H9 (cell line): ENCODE measurements around the gene RAD1. TPM values are rescaled to one million over a fixed set of nuclear protein-coding genes. Genes with fewer than 3 reads are reported as not detected.

ENCODE experiments used
- DNase-seq: peaks from one replicate; pipeline ENCODE4 v3.0.0-alpha.2; 2017
- H2AFZ ChIP-seq: one replicate; pipeline ENCODE4 v1.6.1; 2013; ENCODE audit warnings: mild to moderate bottlenecking, low read length, control low read depth, moderate library complexity
- H2AK5ac ChIP-seq: 2 replicates; pipeline ENCODE4 v1.6.1; 2013; ENCODE audit warnings: low read length, control low read depth, mixed read lengths; ENCODE audit not compliant: insufficient read length
- H2BK120ac ChIP-seq: one replicate; pipeline ENCODE4 v1.6.1; 2013; ENCODE audit warnings: low read depth, mild to moderate bottlenecking, low read length, control low read depth, inconsistent platforms; ENCODE audit not compliant: poor library complexity, severe bottlenecking
- H2BK12ac ChIP-seq: 2 replicates; pipeline ENCODE4 v1.6.1; 2013; ENCODE audit warnings: low read length, control low read depth, mixed read lengths, low read depth; ENCODE audit not compliant: insufficient read length
- H2BK15ac ChIP-seq: 2 replicates; pipeline ENCODE4 v1.6.1; 2013; ENCODE audit warnings: low read depth, low read length, control low read depth
- H2BK20ac ChIP-seq: one replicate; pipeline ENCODE4 v1.6.1; 2013; ENCODE audit warnings: low read depth, mild to moderate bottlenecking, low read length, control low read depth, inconsistent platforms; ENCODE audit not compliant: poor library complexity, severe bottlenecking
- H2BK5ac ChIP-seq: 2 replicates; pipeline ENCODE4 v1.6.1; 2013; ENCODE audit warnings: low read length, control low read depth, mixed read lengths; ENCODE audit not compliant: insufficient read length
- H3K14ac ChIP-seq: 2 replicates; pipeline ENCODE4 v1.6.1; 2013; ENCODE audit warnings: low read length, control low read depth; ENCODE audit not compliant: insufficient read depth
- H3K18ac ChIP-seq: 2 replicates; pipeline ENCODE4 v1.6.1; 2013; ENCODE audit warnings: low read depth, mild to moderate bottlenecking, mixed read lengths, low read length, control low read depth; ENCODE audit not compliant: insufficient read length
- H3K23ac ChIP-seq: 2 replicates; pipeline ENCODE4 v1.6.1; 2013; ENCODE audit warnings: low read length, control low read depth, mixed read lengths, low read depth; ENCODE audit not compliant: insufficient read length
- H3K23me2 ChIP-seq: 2 replicates; pipeline ENCODE4 v1.6.1; 2013; ENCODE audit warnings: low read depth, mild to moderate bottlenecking, mixed read lengths, low read length, control low read depth; ENCODE audit not compliant: insufficient read length, poor library complexity, severe bottlenecking
- H3K27ac ChIP-seq: 2 replicates; pipeline ENCODE4 v1.5.1; 2013; ENCODE audit warnings: low read length, control low read depth, mixed read lengths, low read depth; ENCODE audit not compliant: insufficient read length
- H3K27me3 ChIP-seq: 2 replicates; pipeline ENCODE4 v1.6.1; 2013; ENCODE audit warnings: low read length, control low read depth, inconsistent platforms; ENCODE audit not compliant: insufficient read depth
- H3K4ac ChIP-seq: 2 replicates; pipeline ENCODE4 v1.6.1; 2013; ENCODE audit warnings: low read depth, mild to moderate bottlenecking, control low read depth, inconsistent platforms, low read length, moderate library complexity
- H3K4me1 ChIP-seq: 2 replicates; pipeline ENCODE4 v1.6.1; 2013; ENCODE audit warnings: low read length, control low read depth, inconsistent platforms; ENCODE audit not compliant: insufficient read depth
- H3K4me2 ChIP-seq: 2 replicates; pipeline ENCODE4 v1.6.1; 2013; ENCODE audit warnings: low read length, control low read depth, mixed read lengths; ENCODE audit not compliant: insufficient read length, insufficient read depth
- H3K56ac ChIP-seq: 2 replicates; pipeline ENCODE4 v1.6.1; 2013; ENCODE audit warnings: low read depth, mild to moderate bottlenecking, mixed read lengths, low read length, control low read depth; ENCODE audit not compliant: insufficient read length
- H3K79me1 ChIP-seq: 2 replicates; pipeline ENCODE4 v1.6.1; 2013; ENCODE audit warnings: low read depth, mild to moderate bottlenecking, moderate library complexity, low read length, control low read depth, inconsistent platforms; ENCODE audit not compliant: insufficient read depth, poor library complexity, severe bottlenecking
- H3K79me2 ChIP-seq: 2 replicates; pipeline ENCODE4 v1.6.1; 2013; ENCODE audit warnings: low read length, control low read depth, inconsistent platforms; ENCODE audit not compliant: insufficient read depth
- H3K9ac ChIP-seq: 2 replicates; pipeline ENCODE4 v1.6.1; 2013; ENCODE audit warnings: low read length, control low read depth, mixed read lengths; ENCODE audit not compliant: insufficient read length; ENCODE audit errors: extremely low read depth
- H3K9me3 ChIP-seq: one replicate; pipeline ENCODE4 v1.6.1; 2013; ENCODE audit warnings: low read depth, low read length, inconsistent platforms; ENCODE audit not compliant: control insufficient read depth
- H3T11ph ChIP-seq: one replicate; pipeline ENCODE4 v1.6.1; 2013; ENCODE audit warnings: mild to moderate bottlenecking, low read length, control low read depth, inconsistent platforms
- H4K20me1 ChIP-seq: one replicate; pipeline ENCODE4 v1.6.1; 2013; ENCODE audit not compliant: control insufficient read depth, insufficient read length, insufficient read depth
- H4K5ac ChIP-seq: 2 replicates; pipeline ENCODE4 v1.6.1; 2013; ENCODE audit warnings: low read depth, mild to moderate bottlenecking, mixed read lengths, low read length, control low read depth; ENCODE audit not compliant: insufficient read length
- H4K8ac ChIP-seq: replicated peaks from 2 replicates; pipeline ENCODE4 v1.6.1; 2013; ENCODE audit warnings: low read length, control low read depth, mixed read lengths, low read depth; ENCODE audit not compliant: insufficient read length
- H4K91ac ChIP-seq: 2 replicates; pipeline ENCODE4 v1.6.1; 2013; ENCODE audit warnings: low read depth, mild to moderate bottlenecking, moderate library complexity, mixed read lengths, low read length, control low read depth; ENCODE audit not compliant: insufficient read length
- H3K27ac Mint-ChIP-seq, 3 experiments: 2 replicates in 2 of 3; 3 replicates in 1 of 3; pipeline ENCODE4 v1.8.0; 2020 to 2021; ENCODE audit warnings: mixed read lengths in 3 of 3, mild to moderate bottlenecking in 1 of 3, moderate library complexity in 1 of 3
- H3K27me3 Mint-ChIP-seq: 2 replicates; pipeline ENCODE4 v1.8.0; 2021; ENCODE audit warnings: low read depth, mild to moderate bottlenecking, moderate library complexity, mixed read lengths
- H3K36me3 Mint-ChIP-seq, 3 experiments: 2 replicates in 2 of 3; 3 replicates in 1 of 3; pipeline ENCODE4 v1.8.0; 2020 to 2021; ENCODE audit warnings: low read depth in 3 of 3, mixed read lengths in 3 of 3; ENCODE audit not compliant: insufficient read depth in 1 of 3
- H3K4me1 Mint-ChIP-seq, 2 experiments: 2 replicates each; pipeline ENCODE4 v1.8.0; 2020; ENCODE audit warnings: mixed read lengths in 2 of 2
- H3K4me3 Mint-ChIP-seq, 2 experiments: 2 replicates in 1 of 2; 3 replicates in 1 of 2; pipeline ENCODE4 v1.8.0; 2020 to 2021; ENCODE audit warnings: mild to moderate bottlenecking in 2 of 2, mixed read lengths in 2 of 2, moderate library complexity in 1 of 2
- H3K9me3 Mint-ChIP-seq, 2 experiments: 2 replicates in 1 of 2; 3 replicates in 1 of 2; pipeline ENCODE4 v1.8.0; 2020; ENCODE audit warnings: mild to moderate bottlenecking in 2 of 2, mixed read lengths in 2 of 2, moderate library complexity in 1 of 2
- CTCF ChIP-seq: fragments of 200-600 bp; sonication (generic); conservative IDR thresholded peaks from 3 replicates; pipeline ENCODE4 v1.8.0; 2021; ENCODE audit warnings: antibody characterized with exemption, mild to moderate bottlenecking
- WGBS: extraction: QIAGEN DNeasy Blood & Tissue Kit; methylation state at CpG from one replicate; pipeline ENCODE4 v1.1.7; 2013; ENCODE audit warnings: missing lambda C conversion rate, low lambda C conversion rate, mixed read lengths; ENCODE audit not compliant: insufficient read length; ENCODE audit errors: extremely low coverage; 5-methylcytosine and 5-hydroxymethylcytosine counted together
- total RNA-seq: library from RNA; stranded (reverse); gene quantifications from 2 replicates; pipeline ENCODE4 v1.2.1, GENCODE V29; 2021

RAD1 gene
- total RNA-seq, 1 experiment from 2014 or later = 39.5 TPM

- no peak overlapping the region for H2BK5ac ChIP-seq
- no peak overlapping the region for H3K9ac ChIP-seq
- H3K4me1 Mint-ChIP-seq = peaks cover 8 to 17% of the 10 kb centered on the region in 2 experiments
- H3K36me3 Mint-ChIP-seq = peaks cover 0 to 4% (median 0%) of the 10 kb centered on the region in 3 experiments; a peak in 2 of 7 replicates
- H3K27ac Mint-ChIP-seq = peak overlapping the region in 1 of 3 experiments; percentile 42; a peak in 1 of 7 replicates
- H2BK120ac ChIP-seq = no peak overlapping the region
- H3K4me1 ChIP-seq = no peaks in the 10 kb centered on the region
- no peak overlapping the region for H3K56ac ChIP-seq
- no peaks in the 10 kb centered on the region for H3K79me2 ChIP-seq
- no peaks in the 10 kb centered on the region for H3K9me3 ChIP-seq
- no peak overlapping the region for H4K91ac ChIP-seq
- no peak overlapping the region for H3K14ac ChIP-seq
- no peak overlapping the region for H2AK5ac ChIP-seq
- no peak overlapping the region for H3K4me2 ChIP-seq
- H3K27me3 ChIP-seq = no peaks in the 10 kb centered on the region
- no CpG with 5 or more reads among the region's 2 CpGs for WGBS
- no peaks in the 10 kb centered on the region for H3K79me1 ChIP-seq
- no peak overlapping the region for H3T11ph ChIP-seq
- no peaks in the 10 kb centered on the region for H4K20me1 ChIP-seq
- H2BK20ac ChIP-seq = no peak overlapping the region
- H3K4me3 Mint-ChIP-seq = no peak overlapping the region
- no peak overlapping the region for H2BK12ac ChIP-seq
- no peak overlapping the region for H3K4ac ChIP-seq
- H2AFZ ChIP-seq = no peak overlapping the region
- no peak overlapping the region for H2BK15ac ChIP-seq
- H4K5ac ChIP-seq = no peak overlapping the region
- H3K23ac ChIP-seq = no peak overlapping the region
- H3K18ac ChIP-seq = no peak overlapping the region
- H4K8ac ChIP-seq = no peak overlapping the region
- TF ChIP-seq CTCF = no peak
- DNase-seq = no peak
- no peak overlapping the region for H3K27ac ChIP-seq
- H3K27me3 Mint-ChIP-seq = no peaks in the 10 kb centered on the region; the same call in 1 of the 2 replicates
- H3K9me3 Mint-ChIP-seq = no peaks in the 10 kb centered on the region
- no peaks in the 10 kb centered on the region for H3K23me2 ChIP-seq
Observed at GRCh38 chr5:34895641-34896419, 19.5 kb downstream of the RAD1 start.
